T-cell (primary cell): ENCODE measurements around the gene GABRD. TPM values are rescaled to one million over a fixed set of nuclear protein-coding genes. Genes with fewer than 3 reads are reported as not detected.

Experiments
- ATAC-seq, 4 experiments: fragments of 200-7000 bp in 3 of 4; fragments of 150-1000 bp in 1 of 4; cut with Tn5 transposase; replicated peaks in 1 of 4; 1 replicate in 3 of 4; 2 replicates in 1 of 4; pipeline ENCODE4 v1.10.0; 2021; ENCODE audit warnings: moderate library complexity in 3 of 4, mild to moderate bottlenecking in 2 of 4, moderate number of reproducible peaks in 1 of 4
- CTCF ChIA-PET, 2 donors: fragments of 300-600 bp; sonication (Branson Sonifier 250); formaldehyde crosslinking; loops; one replicate each; lab custom pipeline; 2022; ENCODE audit warnings: antibody characterized with exemption in 2 of 2; lab: Charles Lee
- POLR2A ChIA-PET, 2 donors: fragments of 300-600 bp; sonication (Branson Sonifier 250); formaldehyde crosslinking; loops; one replicate each; lab custom pipeline; 2022; ENCODE audit warnings: antibody characterized with exemption in 2 of 2; lab: Charles Lee
- DNase-seq, 35 experiments: peaks; one replicate each; pipeline versions ENCODE4 v3.0.0 to v3.0.0-alpha.2; 2013 to 2023
- H3K27ac ChIP-seq: one replicate; pipeline ENCODE4 v1.5.1; 2013; ENCODE audit warnings: low read length
- H3K27me3 ChIP-seq, 2 experiments: replicated peaks in 1 of 2; 1 replicate in 1 of 2; 2 replicates in 1 of 2; pipeline versions ENCODE4 v1.6.1 to v1.7.0; 2013; ENCODE audit warnings: low read length in 1 of 2, mixed read lengths in 1 of 2; ENCODE audit not compliant: control insufficient read depth in 2 of 2, insufficient read depth in 2 of 2; ENCODE audit errors: extremely low read depth in 1 of 2
- H3K36me3 ChIP-seq, 2 donors: 1 replicate in 1 of 2; 2 replicates in 1 of 2; pipeline versions ENCODE4 v1.6.1 to v1.7.0; 2013; ENCODE audit warnings: low read length in 1 of 2; ENCODE audit not compliant: control insufficient read depth in 2 of 2, insufficient read depth in 1 of 2; ENCODE audit errors: extremely low read depth in 1 of 2
- H3K4me1 ChIP-seq, 2 experiments: 1 replicate in 1 of 2; 2 replicates in 1 of 2; pipeline versions ENCODE4 v1.6.1 to v1.7.0; 2013; ENCODE audit warnings: low read length in 2 of 2, mixed read lengths in 1 of 2; ENCODE audit not compliant: insufficient read depth in 2 of 2, control insufficient read depth in 1 of 2; ENCODE audit errors: extremely low read depth in 1 of 2
- H3K4me3 ChIP-seq, 2 donors: 1 replicate in 1 of 2; 2 replicates in 1 of 2; pipeline versions ENCODE4 v1.5.1 to v1.7.0; 2013; ENCODE audit warnings: mild to moderate bottlenecking in 2 of 2, low read length in 1 of 2, moderate library complexity in 1 of 2; ENCODE audit not compliant: control insufficient read depth in 1 of 2; ENCODE audit errors: extremely low read depth in 1 of 2
- H3K9me3 ChIP-seq: 2 replicates; pipeline ENCODE4 v1.7.0; 2013
- H3K27ac Mint-ChIP-seq, 2 donors: one replicate each; pipeline ENCODE4 v1.8.0; 2020 to 2021; ENCODE audit warnings: mild to moderate bottlenecking in 2 of 2, mixed read lengths in 2 of 2
- H3K27me3 Mint-ChIP-seq, 2 donors: one replicate each; pipeline ENCODE4 v1.8.0; 2021 to 2022; ENCODE audit warnings: mixed read lengths in 2 of 2
- H3K36me3 Mint-ChIP-seq: one replicate; pipeline ENCODE4 v1.8.0; 2021; ENCODE audit warnings: mixed read lengths
- H3K4me1 Mint-ChIP-seq, 3 donors: one replicate each; pipeline ENCODE4 v1.8.0; 2020 to 2022; ENCODE audit warnings: mixed read lengths in 3 of 3, mild to moderate bottlenecking in 1 of 3
- H3K4me3 Mint-ChIP-seq, 3 donors: one replicate each; pipeline ENCODE4 v1.8.0; 2020 to 2022; ENCODE audit warnings: mild to moderate bottlenecking in 3 of 3, mixed read lengths in 3 of 3, moderate library complexity in 3 of 3
- H3K9me3 Mint-ChIP-seq, 3 donors: one replicate each; pipeline ENCODE4 v1.8.0; 2020 to 2022; ENCODE audit warnings: mixed read lengths in 3 of 3
- WGBS: methylation state at CpG from one replicate; pipeline ENCODE4 v1.1.5; 2013; ENCODE audit warnings: missing lambda C conversion rate; ENCODE audit not compliant: insufficient coverage; 5-methylcytosine and 5-hydroxymethylcytosine counted together
- total RNA-seq, 35 experiments: library from RNA in 6 of 35; stranded (reverse) in 6 of 35; fragments of 120-200 nt in 1 of 35; gene quantifications; one replicate each; pipeline versions ENCODE4 v1.2.1 to v1.2.4 and lab custom pipeline; 2013 to 2026

GABRD gene
- total RNA-seq (1 to 10 TPM in 1 of 5 donors, not detected in 4; 1.1 TPM), total RNA-seq (lab: John Stamatoyannopoulos, UW) (0 to 0.17 (median 0) reads per million in 29 experiments)
- total RNA-seq (2013), result not detected

GRCh38 chr1:2019172-2019543 lies at the start of gene GABRD:
Gene GABRD (plus strand): TSS chr1:2019345. CDS start chr1:2019424, 79 bp downstream.
- ChIA-PET POLR2A (no interaction called here), CTCF (no interaction called here)
- DNase-seq, result peak in 3 of 35 experiments; percentile 13 to 39 (median 15)
- Histone ChIP-seq H3K36me3 (no peaks in the 10 kb centered on the region), H3K27ac (no peak within 1 kb of the TSS), H3K9me3 (no peaks in the 10 kb centered on the region), H3K4me3 (no peak within 1 kb of the TSS), H3K27me3 (peaks cover 2 to 87% of the 10 kb centered on the region in 2 experiments), H3K4me1 (peaks cover 0 to 18% of the 10 kb centered on the region in 2 experiments)
- no peaks in the 10 kb centered on the region for H3K36me3 Mint-ChIP-seq
- H3K4me3 Mint-ChIP-seq, result peak within 1 kb of the TSS; percentile 58 to 83 (median 76)
- peaks cover 55 to 86% of the 10 kb centered on the region in 2 donors for H3K27me3 Mint-ChIP-seq
- H3K4me1 Mint-ChIP-seq, result peaks cover 5 to 17% (median 11%) of the 10 kb centered on the region in 3 donors
- ATAC-seq, result peak in 3 of 4 experiments; percentile 57 to 83 (median 71)
- WGBS, result under 1% methylated on average over 50 of the region's 60 CpGs
- H3K27ac Mint-ChIP-seq, result no peak within 1 kb of the TSS
- H3K9me3 Mint-ChIP-seq, result no peaks in the 10 kb centered on the region

DNA sequence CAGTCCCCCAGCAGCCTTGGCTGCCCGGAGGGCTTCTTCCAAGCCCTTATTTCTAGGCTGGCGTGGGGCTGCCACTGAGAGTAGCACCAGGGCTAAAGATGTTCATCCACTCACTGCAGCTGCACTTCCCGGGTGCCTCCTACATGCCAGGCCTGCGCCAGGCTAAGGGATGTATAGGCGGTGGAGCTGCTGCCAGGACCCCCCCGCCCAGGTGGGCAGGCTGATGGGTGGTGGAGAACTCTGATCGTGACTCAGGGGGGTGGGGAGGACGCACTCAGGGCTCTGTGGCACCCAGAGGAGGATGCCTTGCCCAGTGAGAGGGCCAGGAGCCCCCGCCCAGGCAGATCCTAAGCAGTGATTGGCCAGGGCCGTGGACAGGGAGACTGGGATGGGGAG lies 49.6 kb upstream of the GABRD start:
- 85% methylated on average over 9 of the region's 10 CpGs for WGBS

GRCh38 chr1:1969953-1970716 lies 49.0 kb upstream of the GABRD start:
- H3K9me3 ChIP-seq, result no peaks in the 10 kb centered on the region
- Mint-ChIP-seq H3K9me3 (no peaks in the 10 kb centered on the region), H3K27me3 (peaks cover 1 to 6% of the 10 kb centered on the region in 2 donors), H3K27ac (no peak overlapping the region), H3K4me3 (no peak overlapping the region), H3K36me3 (no peaks in the 10 kb centered on the region), H3K4me1 (no peaks in the 10 kb centered on the region)
- ChIA-PET POLR2A (no interaction called here), CTCF (no interaction called here)
- H3K4me1 ChIP-seq, result no peaks in the 10 kb centered on the region
- no peak overlapping the region for H3K27ac ChIP-seq
- ATAC-seq (no peak), DNase-seq (no peak)
- WGBS, result 83% methylated on average over 27 of the region's 29 CpGs
- H3K4me3 ChIP-seq, result no peak overlapping the region
- no peaks in the 10 kb centered on the region for H3K36me3 ChIP-seq
- peaks cover 0 to 47% of the 10 kb centered on the region in 2 experiments for H3K27me3 ChIP-seq

More for the DNA sequence above, 49.6 kb upstream of the GABRD start:
- Histone ChIP-seq H3K36me3 (no peaks in the 10 kb centered on the region), H3K27ac (no peak overlapping the region), H3K9me3 (no peaks in the 10 kb centered on the region), H3K4me3 (no peak overlapping the region), H3K27me3 (peaks cover 0 to 48% of the 10 kb centered on the region in 2 experiments), H3K4me1 (no peaks in the 10 kb centered on the region)
- H3K27me3 Mint-ChIP-seq, result no peaks in the 10 kb centered on the region
- no peaks in the 10 kb centered on the region for H3K9me3 Mint-ChIP-seq
- H3K4me3 Mint-ChIP-seq, result no peak overlapping the region
- DNase-seq (no peak), ATAC-seq (no peak)
- H3K4me1 Mint-ChIP-seq, result no peaks in the 10 kb centered on the region
- H3K36me3 Mint-ChIP-seq, result no peaks in the 10 kb centered on the region
- CTCF ChIA-PET, result no interaction called here
- no peak overlapping the region for H3K27ac Mint-ChIP-seq
- POLR2A ChIA-PET, result no interaction called here

GRCh38 chr1:1971017-1971416 lies 48.1 kb upstream of the GABRD start:
- ATAC-seq (no peak), DNase-seq (no peak)
- CTCF ChIA-PET, result no interaction called here
- Histone ChIP-seq H3K27me3 (peaks cover 0 to 43% of the 10 kb centered on the region in 2 experiments), H3K27ac (no peak overlapping the region), H3K4me3 (no peak overlapping the region), H3K36me3 (no peaks in the 10 kb centered on the region), H3K9me3 (no peaks in the 10 kb centered on the region), H3K4me1 (no peaks in the 10 kb centered on the region)
- Mint-ChIP-seq H3K36me3 (no peaks in the 10 kb centered on the region), H3K27ac (no peak overlapping the region), H3K27me3 (peaks cover 7 to 8% of the 10 kb centered on the region in 2 donors), H3K4me3 (no peak overlapping the region), H3K9me3 (no peaks in the 10 kb centered on the region), H3K4me1 (no peaks in the 10 kb centered on the region)
- POLR2A ChIA-PET, result no interaction called here
- 96% methylated on average over 17 of the region's 17 CpGs for whole genome bisulfite sequencing

GRCh38 chr1:1971688-1972087 lies 47.5 kb upstream of the GABRD start:
- H3K27ac Mint-ChIP-seq, result no peak overlapping the region
- ChIA-PET CTCF (no interaction called here), POLR2A (no interaction called here)
- no peak for DNase-seq
- H3K4me1 ChIP-seq, result no peaks in the 10 kb centered on the region
- no peaks in the 10 kb centered on the region for H3K9me3 ChIP-seq
- ATAC-seq, result no peak
- no peaks in the 10 kb centered on the region for H3K9me3 Mint-ChIP-seq
- H3K36me3 ChIP-seq, result no peaks in the 10 kb centered on the region
- H3K4me3 ChIP-seq, result no peak overlapping the region
- H3K27ac ChIP-seq, result no peak overlapping the region
- peaks cover 7 to 8% of the 10 kb centered on the region in 2 donors for H3K27me3 Mint-ChIP-seq
- WGBS, result 95% methylated on average over 15 of the region's 21 CpGs
- no peaks in the 10 kb centered on the region for H3K36me3 Mint-ChIP-seq
- no peak overlapping the region for H3K4me3 Mint-ChIP-seq
- H3K27me3 ChIP-seq, result peaks cover 0 to 42% of the 10 kb centered on the region in 2 experiments
- no peaks in the 10 kb centered on the region for H3K4me1 Mint-ChIP-seq

DNA sequence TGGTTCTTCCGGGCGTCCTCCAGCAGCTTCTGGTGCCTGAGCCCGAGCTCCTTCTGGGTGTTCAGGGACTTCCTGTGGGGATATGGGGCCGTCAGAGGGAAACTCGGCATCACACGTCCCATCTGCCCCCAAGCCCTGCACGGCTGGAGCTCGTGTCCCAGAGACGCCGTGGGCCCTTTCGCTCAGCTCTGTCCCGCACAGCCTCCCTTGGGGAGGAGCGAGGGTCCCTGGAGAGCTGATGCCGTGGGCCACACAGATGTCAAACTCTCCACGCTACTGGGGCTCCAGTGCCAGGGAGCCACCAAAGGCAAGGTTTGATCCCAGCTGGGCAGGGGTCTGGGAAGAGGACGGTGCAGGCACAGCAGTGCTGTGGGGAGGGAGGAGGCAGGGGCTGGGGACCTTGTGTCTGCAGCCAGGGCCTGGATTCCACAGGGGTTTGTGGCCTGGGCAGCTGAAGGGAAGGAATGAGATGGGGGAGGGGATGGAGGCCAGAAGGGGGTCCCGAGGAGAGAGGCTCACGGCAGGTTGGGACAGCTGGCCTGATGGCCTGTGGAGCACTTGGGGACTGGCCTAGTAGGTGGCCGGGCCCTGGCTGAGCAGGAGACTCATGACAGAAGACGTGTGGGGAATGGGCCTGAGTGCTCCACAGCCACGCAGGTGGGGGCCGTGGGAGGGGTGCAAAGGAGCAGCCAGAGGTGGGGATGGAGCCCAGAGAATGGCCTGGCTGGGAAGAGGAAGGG lies 46.0 kb upstream of the GABRD start:
- DNase-seq, result no peak
- no peak overlapping the region for H3K4me3 Mint-ChIP-seq
- H3K36me3 Mint-ChIP-seq, result no peaks in the 10 kb centered on the region
- H3K4me1 ChIP-seq, result no peaks in the 10 kb centered on the region
- no peak for ATAC-seq
- CTCF ChIA-PET, result no interaction called here
- H3K27ac Mint-ChIP-seq, result no peak overlapping the region
- no peaks in the 10 kb centered on the region for H3K4me1 Mint-ChIP-seq
- POLR2A ChIA-PET, result no interaction called here
- H3K36me3 ChIP-seq, result no peaks in the 10 kb centered on the region
- WGBS, result 77% methylated on average over 22 of the region's 22 CpGs
- peaks cover 0 to 36% of the 10 kb centered on the region in 2 experiments for H3K27me3 ChIP-seq
- H3K4me3 ChIP-seq, result no peak overlapping the region
- H3K27me3 Mint-ChIP-seq, result peaks cover 7 to 8% of the 10 kb centered on the region in 2 donors
- no peaks in the 10 kb centered on the region for H3K9me3 Mint-ChIP-seq
- H3K27ac ChIP-seq, result no peak overlapping the region
- no peaks in the 10 kb centered on the region for H3K9me3 ChIP-seq
